ENCODE results near the gene PKNOX2. TPM values are rescaled to one million over a fixed set of nuclear protein-coding genes. Genes with fewer than 3 reads are reported as not detected.

The PKNOX2 gene
- total and polyA plus RNA-seq, 10 donors: 0.80 to 8.9 (median 3.5) TPM

DNA sequence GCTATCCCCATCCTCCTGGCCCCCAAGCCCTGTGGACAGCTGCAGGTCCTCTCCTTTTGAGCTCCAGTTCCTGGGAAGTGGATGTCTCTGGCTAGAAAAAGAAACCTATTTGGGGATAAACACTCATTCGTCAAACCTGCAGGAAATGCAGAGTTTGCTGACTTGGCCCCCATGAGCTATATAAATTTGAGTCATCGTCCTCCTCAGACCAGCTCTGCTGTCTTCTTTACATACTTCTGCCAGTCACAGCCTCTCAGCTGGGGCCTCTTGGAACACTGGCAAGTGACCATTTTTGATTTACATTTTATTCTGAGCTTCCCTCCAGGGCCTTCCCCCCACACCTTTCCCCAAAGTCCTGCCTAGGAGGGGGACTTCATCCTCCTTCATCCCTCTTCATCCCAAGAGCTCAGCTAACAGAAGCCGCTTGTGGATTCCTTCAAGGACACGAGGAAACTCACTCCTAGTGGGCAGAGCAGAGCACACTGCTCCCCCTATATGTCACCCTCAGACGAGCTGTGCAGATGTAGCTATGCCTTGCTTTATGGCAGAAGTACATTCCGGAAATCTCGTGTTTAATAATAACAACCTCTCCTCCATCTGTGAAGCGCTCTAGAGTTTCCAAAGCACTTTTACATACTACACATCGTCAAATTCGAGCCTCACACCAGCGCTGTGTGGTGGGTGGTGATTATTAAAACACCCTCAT, 199.7 kb downstream of the PKNOX2 start:
- no peak overlapping the region for H3K4me3 ChIP-seq
- 72 to 80% (median 75%) methylated on average over 11 of the region's 11 CpGs for WGBS, 5 donors
- no peaks in the 10 kb centered on the region for H3K4me1 ChIP-seq
- no peaks in the 10 kb centered on the region for H3K27me3 ChIP-seq (replicated peaks in 1 of 7)
- H3K9me3 ChIP-seq: no peaks in the 10 kb centered on the region
- intact Hi-C loops (cut with DNase I; ENCODE audit: low total_unique reads): no loop called here
- no peaks in the 10 kb centered on the region for H3K36me3 ChIP-seq
- no peak for TF ChIP-seq POLR2A (IDR thresholded peaks at IDR 0.05)
- no peak for TF ChIP-seq POLR2AphosphoS5 (IDR thresholded peaks at IDR 0.05)
- TF ChIP-seq, protein P1, sequence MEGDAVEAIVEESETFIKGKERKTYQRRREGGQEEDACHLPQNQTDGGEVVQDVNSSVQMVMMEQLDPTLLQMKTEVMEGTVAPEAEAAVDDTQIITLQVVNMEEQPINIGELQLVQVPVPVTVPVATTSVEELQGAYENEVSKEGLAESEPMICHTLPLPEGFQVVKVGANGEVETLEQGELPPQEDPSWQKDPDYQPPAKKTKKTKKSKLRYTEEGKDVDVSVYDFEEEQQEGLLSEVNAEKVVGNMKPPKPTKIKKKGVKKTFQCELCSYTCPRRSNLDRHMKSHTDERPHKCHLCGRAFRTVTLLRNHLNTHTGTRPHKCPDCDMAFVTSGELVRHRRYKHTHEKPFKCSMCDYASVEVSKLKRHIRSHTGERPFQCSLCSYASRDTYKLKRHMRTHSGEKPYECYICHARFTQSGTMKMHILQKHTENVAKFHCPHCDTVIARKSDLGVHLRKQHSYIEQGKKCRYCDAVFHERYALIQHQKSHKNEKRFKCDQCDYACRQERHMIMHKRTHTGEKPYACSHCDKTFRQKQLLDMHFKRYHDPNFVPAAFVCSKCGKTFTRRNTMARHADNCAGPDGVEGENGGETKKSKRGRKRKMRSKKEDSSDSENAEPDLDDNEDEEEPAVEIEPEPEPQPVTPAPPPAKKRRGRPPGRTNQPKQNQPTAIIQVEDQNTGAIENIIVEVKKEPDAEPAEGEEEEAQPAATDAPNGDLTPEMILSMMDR (IDR thresholded peaks at IDR 0.05 in 8 of 11, conservative IDR thresholded peaks at IDR 0.05 in 3 of 11): no peak
- no peak for DNase-seq
- no peak overlapping the region for H3K27ac ChIP-seq

DNA sequence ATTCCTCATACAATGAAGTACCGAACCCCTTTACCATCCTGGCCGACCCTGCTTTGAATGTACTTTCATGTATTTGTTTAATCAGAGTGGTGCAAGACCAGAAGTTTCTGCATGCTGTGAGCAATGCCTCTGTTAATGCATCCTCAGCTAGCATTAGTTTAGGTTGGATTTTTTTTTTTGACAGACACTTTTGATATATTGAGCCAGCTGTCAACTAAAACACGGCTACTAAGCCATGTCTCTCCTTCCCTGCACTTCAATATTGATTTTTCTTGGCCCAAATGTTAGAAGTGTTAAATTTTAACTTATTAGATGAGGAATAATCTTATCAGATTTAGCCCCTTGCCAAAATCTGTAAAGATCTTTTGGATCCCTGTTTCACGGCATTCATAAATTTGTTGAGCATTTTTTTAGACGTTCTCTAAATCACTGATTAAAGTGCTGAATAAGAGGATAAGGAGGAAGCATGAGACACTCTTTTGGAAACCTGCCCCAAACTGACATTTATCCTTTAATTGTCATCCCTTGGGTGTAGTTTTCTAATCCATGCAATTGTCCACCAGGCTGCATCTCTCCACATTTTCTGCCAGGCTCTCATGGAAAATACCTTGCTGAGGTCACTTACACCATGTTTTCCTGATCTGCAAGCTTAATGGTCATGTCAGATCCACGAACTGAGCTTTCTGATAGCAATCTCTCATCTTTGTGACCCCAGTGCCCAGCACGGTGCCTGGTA, 200.8 kb downstream of the PKNOX2 start:
- intact Hi-C loops (cut with DNase I; ENCODE audit: low total_unique reads): no loop called here
- Histone ChIP-seq H3K27me3 (replicated peaks in 1 of 7) (peaks cover 0 to 6% (median 0%) of the 10 kb centered on the region in 7 donors), H3K27ac (no peak overlapping the region), H3K9me3 (no peaks in the 10 kb centered on the region), H3K4me1 (no peaks in the 10 kb centered on the region), H3K36me3 (no peaks in the 10 kb centered on the region), H3K4me3 (no peak overlapping the region)
- 70 to 78% (median 75%) methylated on average over 7 of the region's 7 CpGs for WGBS, 5 donors
- no peak for DNase-seq
- TF ChIP-seq POLR2A (IDR thresholded peaks at IDR 0.05) (no peak), POLR2AphosphoS5 (IDR thresholded peaks at IDR 0.05) (no peak)
- TF ChIP-seq, protein P1 (IDR thresholded peaks at IDR 0.05 in 8 of 11, conservative IDR thresholded peaks at IDR 0.05 in 3 of 11): no peak

DNA sequence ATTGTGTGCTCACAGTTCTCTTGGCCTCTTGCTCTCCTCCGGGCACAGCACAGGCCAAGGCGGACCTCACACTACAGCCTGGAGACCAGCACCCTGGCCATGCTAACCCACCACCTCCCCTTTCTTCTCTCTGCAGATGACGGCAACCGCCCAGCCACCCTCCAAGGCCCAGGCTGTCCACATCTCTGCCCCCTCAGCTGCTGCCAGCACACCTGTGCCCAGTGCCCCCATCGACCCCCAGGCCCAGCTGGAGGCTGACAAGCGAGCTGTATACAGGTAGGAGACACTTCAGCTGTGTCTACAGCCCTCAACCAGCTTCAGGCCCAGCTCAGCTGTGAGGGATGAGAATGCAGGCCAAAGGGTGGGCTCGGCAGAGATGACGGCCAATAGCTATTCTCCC, 203.2 kb downstream of the PKNOX2 start:
- Histone ChIP-seq H3K9me3 (no peaks in the 10 kb centered on the region), H3K4me1 (no peaks in the 10 kb centered on the region), H3K4me3 (no peak overlapping the region), H3K27ac (no peak overlapping the region), H3K36me3 (no peaks in the 10 kb centered on the region), H3K27me3 (replicated peaks in 1 of 7) (peaks cover 0 to 26% (median 0%) of the 10 kb centered on the region in 7 donors)
- intact Hi-C loops (cut with DNase I; ENCODE audit: low total_unique reads): no loop called here
- 80 to 87% (median 84%) methylated on average over 8 of the region's 8 CpGs for WGBS, 5 donors
- TF ChIP-seq POLR2AphosphoS5 (IDR thresholded peaks at IDR 0.05) (no peak), POLR2A (IDR thresholded peaks at IDR 0.05) (no peak)
- TF ChIP-seq, protein P1 (IDR thresholded peaks at IDR 0.05 in 8 of 11, conservative IDR thresholded peaks at IDR 0.05 in 3 of 11): no peak
- peak; percentile 61 for DNase-seq

DNA sequence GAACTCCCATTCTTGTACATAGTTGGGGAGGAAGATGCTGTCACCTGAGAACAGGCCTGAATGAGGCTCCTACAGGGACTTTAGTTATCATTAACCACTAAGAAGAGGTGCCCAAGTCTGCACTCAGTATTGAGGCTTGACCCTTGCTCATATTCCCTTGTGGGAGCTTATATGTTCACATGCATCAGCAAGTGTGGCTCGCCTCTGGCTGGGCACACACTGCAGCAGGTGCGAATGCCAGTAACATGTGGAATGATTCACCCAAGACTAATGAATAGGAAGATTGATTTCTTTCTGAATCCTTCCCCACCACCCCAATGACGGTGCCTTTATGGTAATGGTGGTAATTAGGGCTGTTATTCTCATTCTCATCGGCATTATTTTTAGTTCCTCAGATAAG, 204.2 kb downstream of the PKNOX2 start:
- intact Hi-C loops (cut with DNase I; ENCODE audit: low total_unique reads): no loop called here
- no peak overlapping the region for H3K4me3 ChIP-seq
- no peaks in the 10 kb centered on the region for H3K9me3 ChIP-seq
- no peak for DNase-seq
- TF ChIP-seq, protein P1 (IDR thresholded peaks at IDR 0.05 in 8 of 11, conservative IDR thresholded peaks at IDR 0.05 in 3 of 11): no peak
- TF ChIP-seq POLR2A (IDR thresholded peaks at IDR 0.05): no peak
- peaks cover 0 to 34% (median 0%) of the 10 kb centered on the region in 7 donors for H3K27me3 ChIP-seq (replicated peaks in 1 of 7)
- H3K4me1 ChIP-seq: no peaks in the 10 kb centered on the region
- 86 to 93% (median 89%) methylated on average over 4 of the region's 4 CpGs for WGBS, 5 donors
- no peak overlapping the region for H3K27ac ChIP-seq
- no peaks in the 10 kb centered on the region for H3K36me3 ChIP-seq
